SU-DHL-6 (cell line): ENCODE results near the gene PODXL2.

ENCODE experiments used
- H2AFZ ChIP-seq: fragments of 200-600 bp; sonication (generic); 2 replicates; pipeline ENCODE4 v1.6.1; 2014; ENCODE audit warnings: low read depth, mild to moderate bottlenecking, moderate library complexity, mixed read lengths, antibody characterized with exemption, low read length; ENCODE audit not compliant: severe bottlenecking
- H3F3A ChIP-seq: fragments of 200-600 bp; shearing (Covaris generic); 2 replicates; pipeline ENCODE4 v1.6.0; 2016; ENCODE audit warnings: antibody characterized with exemption, mild to moderate bottlenecking; ENCODE audit not compliant: insufficient read depth
- H3K27ac ChIP-seq: fragments of 200-600 bp; sonication (generic); 2 replicates; pipeline ENCODE4 v1.5.1; 2016; ENCODE audit warnings: low read depth, mild to moderate bottlenecking, low read length, moderate library complexity, mixed read lengths
- H3K27me3 ChIP-seq: fragments of 200-600 bp; sonication (generic), shearing (Covaris generic); 2 replicates; pipeline ENCODE4 v1.6.0; 2014; ENCODE audit warnings: mild to moderate bottlenecking, low read length
- H3K36me3 ChIP-seq: fragments of 200-600 bp; sonication (generic); 2 replicates; pipeline ENCODE4 v1.6.1; 2014; ENCODE audit warnings: mild to moderate bottlenecking, low read length, mixed read lengths
- H3K4me2 ChIP-seq: fragments of 300-600, 200-600 bp; shearing (Covaris generic), sonication (generic); 2 replicates; pipeline ENCODE4 v1.6.0; 2014; ENCODE audit warnings: low read length, low read depth, mild to moderate bottlenecking; ENCODE audit not compliant: poor library complexity, severe bottlenecking
- H3K4me3 ChIP-seq: fragments of 200-600 bp; sonication (generic); 2 replicates; pipeline ENCODE4 v1.5.1; 2014; ENCODE audit warnings: antibody characterized with exemption, low read length, mild to moderate bottlenecking, mixed read lengths; ENCODE audit not compliant: insufficient read depth, poor library complexity, severe bottlenecking
- H3K79me2 ChIP-seq: fragments of 200-600 bp; sonication (generic); 2 replicates; pipeline ENCODE4 v1.6.1; 2014; ENCODE audit warnings: mild to moderate bottlenecking, low read length, moderate library complexity; ENCODE audit not compliant: insufficient read depth
- H3K9ac ChIP-seq: fragments of 200-600 bp; sonication (generic); 2 replicates; pipeline ENCODE4 v1.7.0; 2014; ENCODE audit warnings: mild to moderate bottlenecking, low read length
- H3K9me2 ChIP-seq: fragments of 200-600 bp; sonication (generic); replicated peaks from 2 replicates; pipeline ENCODE4 v1.6.1; 2014; ENCODE audit warnings: low read length; ENCODE audit not compliant: insufficient read depth
- H3K9me3 ChIP-seq: fragments of 200-600 bp; sonication (generic); 2 replicates; pipeline ENCODE4 v1.6.1; 2014; ENCODE audit warnings: low read length, mixed read lengths; ENCODE audit not compliant: insufficient read depth
- H4K20me1 ChIP-seq: fragments of 200-600 bp; sonication (generic); 2 replicates; pipeline ENCODE4 v1.6.1; 2014; ENCODE audit warnings: low read depth, mild to moderate bottlenecking, antibody characterized with exemption, low read length, moderate library complexity, mixed read lengths
- CTCF ChIP-seq: fragments of 200-600 bp; sonication (generic); IDR thresholded peaks from one replicate; pipeline ENCODE4 v1.5.1; 2017; ENCODE audit warnings: antibody characterized with exemption, mild to moderate bottlenecking, low read length, moderate library complexity; ENCODE audit not compliant: insufficient read depth, poor library complexity, severe bottlenecking
- EZH2phosphoT487 ChIP-seq: fragments of 200-600 bp; sonication (generic), shearing (Covaris generic); conservative IDR thresholded peaks from 2 replicates; pipeline ENCODE4 v1.6.1; 2018; ENCODE audit warnings: mild to moderate bottlenecking, antibody characterized with exemption, low read length, moderate library complexity, mixed read lengths

Gene PODXL2

GRCh38 chr3:127585163-127585812, 43.7 kb upstream of the PODXL2 start:
- Histone ChIP-seq H2AFZ (no peak overlapping the region), H3K27me3 (no peaks in the 10 kb centered on the region), H3K9me3 (no peaks in the 10 kb centered on the region), H3K4me2 (no peak overlapping the region), H3K36me3 (no peaks in the 10 kb centered on the region), H3F3A (no peaks in the 10 kb centered on the region), H3K27ac (no peak overlapping the region), H3K4me3 (no peak overlapping the region), H4K20me1 (no peaks in the 10 kb centered on the region), H3K79me2 (peaks cover 68% of the 10 kb centered on the region), H3K9me2 (no peaks in the 10 kb centered on the region), H3K9ac (no peak overlapping the region)
- TF ChIP-seq EZH2phosphoT487 = no peak
- no peak for TF ChIP-seq CTCF

GRCh38 chr3:127585813-127586413, 43.1 kb upstream of the PODXL2 start:
- no peaks in the 10 kb centered on the region for H3K27me3 ChIP-seq
- H3K9ac ChIP-seq = no peak overlapping the region
- no peaks in the 10 kb centered on the region for H3K9me2 ChIP-seq
- H2AFZ ChIP-seq = no peak overlapping the region
- no peak overlapping the region for H3K4me2 ChIP-seq
- H3K27ac ChIP-seq = no peak overlapping the region
- peaks cover 69% of the 10 kb centered on the region for H3K79me2 ChIP-seq
- no peaks in the 10 kb centered on the region for H4K20me1 ChIP-seq
- H3K4me3 ChIP-seq = no peak overlapping the region
- H3K36me3 ChIP-seq = no peaks in the 10 kb centered on the region
- no peaks in the 10 kb centered on the region for H3K9me3 ChIP-seq
- H3F3A ChIP-seq = no peaks in the 10 kb centered on the region
- TF ChIP-seq CTCF (no peak), EZH2phosphoT487 (no peak)

GRCh38 chr3:127587876-127588275, 41.1 kb upstream of the PODXL2 start:
- Histone ChIP-seq H3K9ac (no peak overlapping the region), H3K27ac (no peak overlapping the region), H3F3A (peaks cover 6% of the 10 kb centered on the region), H3K79me2 (peaks cover 65% of the 10 kb centered on the region), H3K9me2 (no peaks in the 10 kb centered on the region), H3K27me3 (no peaks in the 10 kb centered on the region), H4K20me1 (no peaks in the 10 kb centered on the region), H3K36me3 (no peaks in the 10 kb centered on the region), H3K4me2 (no peak overlapping the region), H3K4me3 (no peak overlapping the region), H3K9me3 (no peaks in the 10 kb centered on the region), H2AFZ (no peak overlapping the region)
- TF ChIP-seq CTCF (no peak), EZH2phosphoT487 (no peak)
